Right ventricle myocardium superior (tissue), 1 donor: Measurements from ENCODE around the gene RGMB. TPM values are rescaled to one million over a fixed set of nuclear protein-coding genes. Genes with fewer than 3 reads are reported as not detected.

Experiments
- total RNA-seq: library from RNA; stranded (reverse); fragmentation: NEBNext Ultra II Directional; extraction: Animal tissue kit (Norgen Biotek cat#: 25700); gene quantifications from one replicate; pipeline ENCODE4 v1.2.1, GENCODE V29; 2021
- donor health status: DM: no; HTN: yes; CAD: no; lungs with severe emphysema.

The RGMB gene
- total RNA-seq, 1 donor from 2014 or later: 11.3 TPM

Other genes with a start within 250 kb of the RGMB start
- gene CHD1, start 155.3 kb downstream of the RGMB start, total RNA-seq: 11.8 TPM